G401 (cell line): ENCODE measurements around the gene EIF4A3. TPM values are rescaled to one million over a fixed set of nuclear protein-coding genes. Genes with fewer than 3 reads are reported as not detected.

Experiments used
- DNase-seq: peaks from one replicate; pipeline ENCODE4 v3.0.0-alpha.2; 2015; ENCODE audit warnings: low spot score
- in situ Hi-C: cut with HindIII; loops from 2 replicates; pipeline ENCODE4 v1.10.0; 2016; ENCODE audit warnings: low sequenced_read_pairs, mixed read lengths
- total RNA-seq: library from RNA; depleted of rRNA; stranded (reverse); fragments of >200 nt; shearing (Covaris generic); gene quantifications from 2 replicates; pipeline ENCODE4 v1.2.3, GENCODE V29; 2014

The EIF4A3 gene
- total RNA-seq, 1 experiment from 2014 or later, result 247 TPM

GRCh38 chr17:80145076-80146075 lies 1.6 kb downstream of the EIF4A3 start:
- in situ Hi-C loops, result no loop called here
- no peak for DNase-seq

GRCh38 chr17:80142929-80143328 lies 4.0 kb downstream of the EIF4A3 start:
- no peak for DNase-seq
- in situ Hi-C loops, result no loop called here

GRCh38 chr17:80141463-80142165 lies 5.3 kb downstream of the EIF4A3 start:
- in situ Hi-C loops, result no loop called here
- no peak for DNase-seq

GRCh38 chr17:80138856-80139426 lies 8.0 kb downstream of the EIF4A3 start:
- in situ Hi-C loops, result no loop called here
- DNase-seq, result no peak

GRCh38 chr17:80137131-80137530 lies 9.8 kb downstream of the EIF4A3 start:
- in situ Hi-C loops, result no loop called here
- DNase-seq, result no peak

GRCh38 chr17:80133626-80133970 lies 13.3 kb downstream of the EIF4A3 start:
- no peak for DNase-seq
- in situ Hi-C loops, result no loop called here

- no peak for DNase-seq
- in situ Hi-C loops, result no loop called here
Measured at GRCh38 chr17:80132906-80133625, 13.9 kb downstream of the EIF4A3 start.

- no peak for DNase-seq
- in situ Hi-C loops, result no loop called here
Measured at GRCh38 chr17:80130992-80131391, 15.9 kb downstream of the EIF4A3 start.

GRCh38 chr17:80129006-80129565 lies 17.8 kb downstream of the EIF4A3 start:
- no peak for DNase-seq
- in situ Hi-C loops, result no loop called here

GRCh38 chr17:80126449-80126715 lies 20.5 kb downstream of the EIF4A3 start:
- no peak for DNase-seq
- in situ Hi-C loops, result no loop called here

GRCh38 chr17:80125656-80126448 lies 21.1 kb downstream of the EIF4A3 start:
- in situ Hi-C loops, result no loop called here
- no peak for DNase-seq

GRCh38 chr17:80124351-80124981 lies 22.5 kb downstream of the EIF4A3 start:
- DNase-seq, result no peak
- in situ Hi-C loops, result no loop called here

- in situ Hi-C loops, result no loop called here
- DNase-seq, result no peak
Measured at GRCh38 chr17:80123791-80124190, 23.1 kb downstream of the EIF4A3 start.

- in situ Hi-C loops, result no loop called here
- DNase-seq, result no peak
Measured at GRCh38 chr17:80122926-80123505, 23.9 kb downstream of the EIF4A3 start.

GRCh38 chr17:80122026-80122575 lies 24.8 kb downstream of the EIF4A3 start:
- in situ Hi-C loops, result no loop called here

GRCh38 chr17:80119839-80120238 lies 27.1 kb downstream of the EIF4A3 start:
- DNase-seq, result no peak
- in situ Hi-C loops, result no loop called here

More at GRCh38 chr17:80122026-80122575, 24.8 kb downstream of the EIF4A3 start:
- DNase-seq, result no peak

- no peak for DNase-seq
- in situ Hi-C loops, result no loop called here
Measured at GRCh38 chr17:80119271-80119791, 27.6 kb downstream of the EIF4A3 start.
